Suprapubic skin (tissue), 4 donors: Measurements from ENCODE around the gene NARF.

Source experiments
- EP300 ChIP-seq: sonication (generic); formaldehyde crosslinking; IDR thresholded peaks from one replicate; pipeline ENCODE4 v1.6.1; 2017; ENCODE audit warnings: antibody characterized with exemption
- POLR2AphosphoS5 ChIP-seq, 3 donors: sonication (generic); formaldehyde crosslinking; IDR thresholded peaks; one replicate each; pipeline ENCODE4 v1.6.1; 2017; ENCODE audit warnings: antibody characterized with exemption in 3 of 3
- TF ChIP-seq, protein P1 (sequence below), 2 donors: fragments of 200-600 bp in 1 of 2; fragments of 450-650 bp in 1 of 2; sonication (generic) in 1 of 2; IDR thresholded peaks; one replicate each; pipeline ENCODE4 v1.5.1; 2016 to 2019; ENCODE audit warnings: antibody characterized with exemption in 2 of 2, mild to moderate bottlenecking in 1 of 2, moderate library complexity in 1 of 2

DNA sequence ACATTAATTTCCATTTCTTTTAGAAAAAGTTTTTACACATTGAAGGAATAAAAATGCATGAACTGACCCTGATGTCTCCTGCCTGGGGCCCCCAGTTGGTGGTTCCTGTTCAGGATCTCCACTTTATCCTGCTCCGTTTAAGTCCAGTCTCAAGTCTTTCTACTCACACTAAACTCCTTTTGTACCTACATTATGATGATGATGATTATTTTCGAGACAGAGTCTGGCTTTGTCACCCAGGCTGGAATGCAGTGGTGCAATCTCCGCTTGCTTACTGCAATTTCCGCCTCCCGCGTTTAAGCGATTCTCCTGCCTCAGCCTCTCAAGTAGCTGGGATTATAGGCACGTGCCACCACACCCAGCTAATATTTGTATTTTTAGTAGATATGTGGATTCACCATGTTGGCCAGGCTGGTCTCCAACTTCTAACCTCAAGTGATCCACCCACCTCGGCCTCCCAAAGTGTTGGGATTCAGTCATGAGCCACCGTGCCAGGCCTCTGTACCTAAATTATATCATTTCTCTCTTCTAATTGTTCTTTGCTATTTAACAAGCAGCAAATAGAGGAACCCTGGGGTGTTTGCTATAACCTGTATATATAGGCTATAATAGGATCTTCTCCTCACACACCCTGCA, 58.8 kb downstream of the NARF start:
- TF ChIP-seq, protein P1, sequence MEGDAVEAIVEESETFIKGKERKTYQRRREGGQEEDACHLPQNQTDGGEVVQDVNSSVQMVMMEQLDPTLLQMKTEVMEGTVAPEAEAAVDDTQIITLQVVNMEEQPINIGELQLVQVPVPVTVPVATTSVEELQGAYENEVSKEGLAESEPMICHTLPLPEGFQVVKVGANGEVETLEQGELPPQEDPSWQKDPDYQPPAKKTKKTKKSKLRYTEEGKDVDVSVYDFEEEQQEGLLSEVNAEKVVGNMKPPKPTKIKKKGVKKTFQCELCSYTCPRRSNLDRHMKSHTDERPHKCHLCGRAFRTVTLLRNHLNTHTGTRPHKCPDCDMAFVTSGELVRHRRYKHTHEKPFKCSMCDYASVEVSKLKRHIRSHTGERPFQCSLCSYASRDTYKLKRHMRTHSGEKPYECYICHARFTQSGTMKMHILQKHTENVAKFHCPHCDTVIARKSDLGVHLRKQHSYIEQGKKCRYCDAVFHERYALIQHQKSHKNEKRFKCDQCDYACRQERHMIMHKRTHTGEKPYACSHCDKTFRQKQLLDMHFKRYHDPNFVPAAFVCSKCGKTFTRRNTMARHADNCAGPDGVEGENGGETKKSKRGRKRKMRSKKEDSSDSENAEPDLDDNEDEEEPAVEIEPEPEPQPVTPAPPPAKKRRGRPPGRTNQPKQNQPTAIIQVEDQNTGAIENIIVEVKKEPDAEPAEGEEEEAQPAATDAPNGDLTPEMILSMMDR (IDR thresholded peaks at IDR 0.05): no peak
- TF ChIP-seq EP300 (no peak), POLR2AphosphoS5 (IDR thresholded peaks at IDR 0.05) (no peak)
